MM.1S (cell line): ENCODE data around the gene SETDB2.

Source experiments
- DNase-seq: peaks from one replicate; pipeline ENCODE4 v3.0.0-alpha.2; 2015
- H2AFZ ChIP-seq: fragments of 300-600 bp; sonication (generic); 2 replicates; pipeline ENCODE4 v1.6.0; 2016; ENCODE audit warnings: antibody characterized with exemption, low read length
- H3F3A ChIP-seq: fragments of 300-600 bp; sonication (generic); 2 replicates; pipeline ENCODE4 v1.6.1; 2016; ENCODE audit warnings: mild to moderate bottlenecking, antibody characterized with exemption, low read length, moderate library complexity, mixed read lengths; ENCODE audit not compliant: insufficient read depth
- H3K27ac ChIP-seq: fragments of 300-600 bp; sonication (generic); 2 replicates; pipeline ENCODE4 v1.5.1; 2016; ENCODE audit warnings: mild to moderate bottlenecking, low read length
- H3K27me3 ChIP-seq: fragments of 300-600 bp; sonication (generic); replicated peaks from 2 replicates; pipeline ENCODE4 v1.6.0; 2016; ENCODE audit warnings: low read length; ENCODE audit not compliant: insufficient read depth
- H3K36me3 ChIP-seq: fragments of 300-600 bp; sonication (generic); replicated peaks from 2 replicates; pipeline ENCODE4 v1.6.1; 2016; ENCODE audit warnings: mild to moderate bottlenecking, low read length, mixed read lengths; ENCODE audit not compliant: insufficient read depth
- H3K4me1 ChIP-seq: fragments of 300-600 bp; sonication (generic); 2 replicates; pipeline ENCODE4 v1.6.1; 2016; ENCODE audit warnings: low read length, mixed read lengths
- H3K4me2 ChIP-seq: fragments of 300-600 bp; sonication (generic); 2 replicates; pipeline ENCODE4 v1.6.0; 2016; ENCODE audit warnings: low read depth, low read length
- H3K4me3 ChIP-seq: fragments of 300-600 bp; sonication (generic); 2 replicates; pipeline ENCODE4 v1.5.1; 2016; ENCODE audit warnings: low read length, mixed read lengths
- H3K79me2 ChIP-seq: fragments of 300-600 bp; sonication (generic); 2 replicates; pipeline ENCODE4 v1.6.1; 2016; ENCODE audit warnings: mixed run types, low read length, mixed read lengths
- H3K9ac ChIP-seq: fragments of 300-600 bp; sonication (generic); 2 replicates; pipeline ENCODE4 v1.6.1; 2016; ENCODE audit warnings: low read length, mixed read lengths
- H3K9me2 ChIP-seq: fragments of 300-600 bp; sonication (generic); replicated peaks from 2 replicates; pipeline ENCODE4 v1.6.1; 2016; ENCODE audit warnings: mild to moderate bottlenecking, low read length, mixed read lengths; ENCODE audit not compliant: insufficient read depth
- H3K9me3 ChIP-seq: fragments of 300-600 bp; sonication (generic); replicated peaks from 2 replicates; pipeline ENCODE4 v1.6.1; 2016; ENCODE audit warnings: mild to moderate bottlenecking, low read length, mixed read lengths; ENCODE audit not compliant: insufficient read depth
- H4K20me1 ChIP-seq: fragments of 300-600 bp; sonication (generic); 2 replicates; pipeline ENCODE4 v1.6.1; 2016; ENCODE audit warnings: mild to moderate bottlenecking, low read length, moderate library complexity, mixed read lengths; ENCODE audit not compliant: insufficient read depth
- EZH2 ChIP-seq: fragments of 300-600 bp; sonication (generic); optimal IDR thresholded peaks from 2 replicates; pipeline ENCODE3; 2017; ENCODE audit warnings: low read depth, mild to moderate bottlenecking, antibody characterized with exemption, low read length, mixed read lengths
- EZH2phosphoT487 ChIP-seq: fragments of 300-600 bp; sonication (generic); IDR thresholded peaks from 2 replicates; pipeline ENCODE4 v1.6.1; 2018; ENCODE audit warnings: antibody characterized with exemption, low read length
- TF ChIP-seq, protein P1 (sequence below): fragments of 300-600 bp; sonication (generic); IDR thresholded peaks from 2 replicates; pipeline ENCODE4 v1.5.1; 2016; ENCODE audit warnings: antibody characterized with exemption, low read length, mixed read lengths

SETDB2 gene

DNA sequence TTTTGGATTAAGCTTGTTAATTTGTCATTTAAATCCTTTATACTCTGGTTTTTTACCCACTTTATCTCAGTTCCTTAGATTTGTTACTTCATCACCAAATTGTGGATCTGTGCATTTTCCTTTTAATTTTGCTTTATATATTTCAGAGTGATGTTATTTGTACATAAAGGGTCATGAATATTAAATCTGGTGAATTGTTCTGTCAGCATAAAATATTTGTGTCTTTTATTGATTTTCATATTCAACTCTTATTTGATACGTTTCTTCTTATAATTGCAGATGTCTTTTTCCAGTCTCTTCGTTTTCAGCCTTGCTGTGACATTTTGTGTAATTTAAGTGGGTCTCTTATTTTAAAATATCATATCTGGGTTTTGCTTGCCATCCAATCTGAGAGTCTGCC is 4.7 kb downstream of the SETDB2 start:
- no peaks in the 10 kb centered on the region for H3K9me2 ChIP-seq
- peaks cover 34% of the 10 kb centered on the region for H3K79me2 ChIP-seq
- no peak overlapping the region for H3K27ac ChIP-seq
- no peak overlapping the region for H3K9ac ChIP-seq
- DNase-seq = no peak
- H3K27me3 ChIP-seq = no peaks in the 10 kb centered on the region
- no peak overlapping the region for H2AFZ ChIP-seq
- peaks cover 8% of the 10 kb centered on the region for H3F3A ChIP-seq
- no peaks in the 10 kb centered on the region for H3K36me3 ChIP-seq
- no peaks in the 10 kb centered on the region for H3K9me3 ChIP-seq
- TF ChIP-seq, protein P1, sequence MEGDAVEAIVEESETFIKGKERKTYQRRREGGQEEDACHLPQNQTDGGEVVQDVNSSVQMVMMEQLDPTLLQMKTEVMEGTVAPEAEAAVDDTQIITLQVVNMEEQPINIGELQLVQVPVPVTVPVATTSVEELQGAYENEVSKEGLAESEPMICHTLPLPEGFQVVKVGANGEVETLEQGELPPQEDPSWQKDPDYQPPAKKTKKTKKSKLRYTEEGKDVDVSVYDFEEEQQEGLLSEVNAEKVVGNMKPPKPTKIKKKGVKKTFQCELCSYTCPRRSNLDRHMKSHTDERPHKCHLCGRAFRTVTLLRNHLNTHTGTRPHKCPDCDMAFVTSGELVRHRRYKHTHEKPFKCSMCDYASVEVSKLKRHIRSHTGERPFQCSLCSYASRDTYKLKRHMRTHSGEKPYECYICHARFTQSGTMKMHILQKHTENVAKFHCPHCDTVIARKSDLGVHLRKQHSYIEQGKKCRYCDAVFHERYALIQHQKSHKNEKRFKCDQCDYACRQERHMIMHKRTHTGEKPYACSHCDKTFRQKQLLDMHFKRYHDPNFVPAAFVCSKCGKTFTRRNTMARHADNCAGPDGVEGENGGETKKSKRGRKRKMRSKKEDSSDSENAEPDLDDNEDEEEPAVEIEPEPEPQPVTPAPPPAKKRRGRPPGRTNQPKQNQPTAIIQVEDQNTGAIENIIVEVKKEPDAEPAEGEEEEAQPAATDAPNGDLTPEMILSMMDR = no peak
- TF ChIP-seq EZH2phosphoT487 = no peak
- no peak for TF ChIP-seq EZH2
- no peak overlapping the region for H3K4me3 ChIP-seq
- H3K4me1 ChIP-seq = peaks cover 4% of the 10 kb centered on the region; the same call in 1 of the 2 replicates
- no peak overlapping the region for H3K4me2 ChIP-seq
- H4K20me1 ChIP-seq = no peaks in the 10 kb centered on the region

DNA sequence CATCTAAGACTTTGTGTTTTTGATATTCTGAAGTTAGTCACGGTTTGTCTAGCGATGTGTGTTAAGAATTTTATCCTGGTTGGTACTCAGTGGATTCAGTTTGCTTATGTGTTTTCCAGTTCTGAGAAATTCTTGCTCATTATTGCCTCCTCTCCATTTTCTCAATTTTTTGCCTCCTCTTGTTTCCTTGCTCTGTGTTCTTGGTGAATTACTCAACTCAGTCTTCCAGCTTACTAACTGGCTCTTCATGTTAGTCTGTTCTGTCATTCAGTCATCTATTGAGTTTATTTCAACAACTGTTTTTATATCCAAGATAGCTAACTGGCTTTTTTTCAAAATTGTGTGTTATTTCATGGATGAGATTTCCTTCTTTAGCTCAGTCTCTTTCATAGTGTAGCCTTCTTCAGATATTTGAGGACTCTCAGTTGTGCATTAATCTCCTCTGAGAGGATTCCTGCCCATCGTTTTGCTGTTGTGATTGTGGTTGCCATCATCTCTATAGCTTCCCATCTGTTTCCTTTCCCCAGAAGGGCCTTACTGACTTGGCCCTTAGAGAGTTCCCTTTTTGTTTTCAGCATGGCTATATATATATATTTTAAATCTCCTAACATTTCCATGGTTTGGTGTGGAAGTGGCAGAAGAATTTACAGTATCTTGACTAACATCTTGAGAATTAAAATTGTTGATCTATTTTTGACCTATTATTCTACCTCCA is 6.2 kb downstream of the SETDB2 start:
- no peak for DNase-seq
- Histone ChIP-seq H3K27ac (no peak overlapping the region), H3K9me3 (no peaks in the 10 kb centered on the region), H3K4me3 (no peak overlapping the region), H2AFZ (no peak overlapping the region), H3K4me2 (no peak overlapping the region), H3K9me2 (no peaks in the 10 kb centered on the region), H3K27me3 (no peaks in the 10 kb centered on the region), H3K79me2 (peaks cover 34% of the 10 kb centered on the region), H3F3A (peaks cover 6% of the 10 kb centered on the region; the same call in 1 of the 2 replicates), H3K36me3 (no peaks in the 10 kb centered on the region), H3K9ac (no peak overlapping the region), H4K20me1 (no peaks in the 10 kb centered on the region), H3K4me1 (peaks cover 7% of the 10 kb centered on the region)
- TF ChIP-seq EZH2phosphoT487 (no peak), EZH2 (no peak)
- TF ChIP-seq, protein P1 = no peak

DNA sequence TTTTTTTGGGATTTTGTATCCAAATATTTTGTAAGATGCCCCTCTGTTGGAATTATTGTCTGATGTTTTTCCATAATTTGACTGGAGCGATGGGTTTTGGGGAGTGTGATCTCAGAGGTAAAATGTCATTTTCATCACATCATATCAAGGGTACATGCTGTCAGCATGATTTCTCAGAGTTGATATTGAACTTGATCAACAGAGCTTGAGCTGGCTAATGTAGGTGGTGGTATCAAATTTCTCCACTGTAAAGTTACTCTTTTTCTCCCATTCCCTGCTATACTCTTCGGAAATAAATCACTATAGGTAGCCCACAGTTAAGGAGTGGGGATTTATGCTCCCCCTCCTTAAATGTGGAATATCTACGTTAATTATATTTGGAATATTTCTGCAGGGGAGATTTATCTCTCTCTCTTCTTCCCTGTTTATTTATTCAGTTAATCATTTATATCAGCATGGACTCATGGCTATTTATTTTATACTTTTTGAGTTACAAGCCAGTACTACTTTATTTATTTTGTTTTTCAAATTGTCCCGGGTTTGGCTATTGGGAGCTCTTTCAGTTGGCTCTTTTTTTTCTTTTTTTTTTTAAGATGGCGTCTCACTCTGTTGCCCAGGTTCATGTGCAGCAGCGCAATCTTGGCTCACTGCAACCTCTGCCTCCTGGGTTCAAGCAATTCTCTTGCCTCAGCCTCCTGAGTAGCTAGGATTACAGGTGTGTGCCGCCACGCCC is 8.8 kb downstream of the SETDB2 start:
- H3K9me2 ChIP-seq = no peaks in the 10 kb centered on the region
- no peak overlapping the region for H3K9ac ChIP-seq
- H3K9me3 ChIP-seq = no peaks in the 10 kb centered on the region
- peaks cover 17% of the 10 kb centered on the region for H3K79me2 ChIP-seq
- no peaks in the 10 kb centered on the region for H4K20me1 ChIP-seq
- no peak for TF ChIP-seq EZH2phosphoT487
- no peak for TF ChIP-seq EZH2
- TF ChIP-seq, protein P1 = no peak
- H3F3A ChIP-seq = peaks cover 6% of the 10 kb centered on the region; the same call in 1 of the 2 replicates
- H2AFZ ChIP-seq = no peak overlapping the region
- no peaks in the 10 kb centered on the region for H3K36me3 ChIP-seq
- H3K27ac ChIP-seq = no peak overlapping the region
- H3K4me3 ChIP-seq = no peak overlapping the region
- H3K27me3 ChIP-seq = no peaks in the 10 kb centered on the region
- peaks cover 9% of the 10 kb centered on the region for H3K4me1 ChIP-seq
- no peak overlapping the region for H3K4me2 ChIP-seq
- DNase-seq = no peak
